ENCODE data around the gene KCNA10.

Gene KCNA10

DNA sequence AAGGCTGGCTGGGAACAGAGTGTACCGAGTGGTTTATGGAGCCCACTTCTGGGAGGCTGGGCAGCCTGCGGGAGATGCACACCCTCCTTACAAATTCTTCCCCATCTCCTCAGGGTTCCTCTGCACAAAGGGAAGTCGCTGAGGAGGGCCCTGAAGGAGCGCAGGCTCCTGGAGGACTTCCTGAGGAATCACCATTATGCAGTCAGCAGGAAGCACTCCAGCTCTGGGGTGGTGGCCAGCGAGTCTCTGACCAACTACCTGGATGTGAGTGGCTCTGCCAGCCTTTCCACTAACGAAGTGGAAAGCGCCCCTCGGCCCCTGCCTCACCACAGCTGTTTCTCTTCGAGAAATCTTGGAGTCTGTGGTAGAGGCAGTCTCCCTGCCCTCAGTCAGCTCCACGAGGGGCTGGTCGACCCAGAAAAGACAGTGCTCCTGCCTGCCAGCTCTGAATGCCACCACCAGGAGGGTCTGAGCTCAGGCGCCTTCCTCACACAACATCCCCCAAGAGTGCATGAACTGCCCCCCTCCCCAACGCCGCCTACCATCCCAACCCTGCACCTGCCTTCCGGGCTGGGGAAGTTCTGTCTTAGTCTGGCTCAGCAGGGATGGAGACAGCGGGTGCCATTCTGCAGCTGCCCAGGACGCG lies 36.2 kb downstream of the KCNA10 start:
- TF ChIP-seq, protein P1, sequence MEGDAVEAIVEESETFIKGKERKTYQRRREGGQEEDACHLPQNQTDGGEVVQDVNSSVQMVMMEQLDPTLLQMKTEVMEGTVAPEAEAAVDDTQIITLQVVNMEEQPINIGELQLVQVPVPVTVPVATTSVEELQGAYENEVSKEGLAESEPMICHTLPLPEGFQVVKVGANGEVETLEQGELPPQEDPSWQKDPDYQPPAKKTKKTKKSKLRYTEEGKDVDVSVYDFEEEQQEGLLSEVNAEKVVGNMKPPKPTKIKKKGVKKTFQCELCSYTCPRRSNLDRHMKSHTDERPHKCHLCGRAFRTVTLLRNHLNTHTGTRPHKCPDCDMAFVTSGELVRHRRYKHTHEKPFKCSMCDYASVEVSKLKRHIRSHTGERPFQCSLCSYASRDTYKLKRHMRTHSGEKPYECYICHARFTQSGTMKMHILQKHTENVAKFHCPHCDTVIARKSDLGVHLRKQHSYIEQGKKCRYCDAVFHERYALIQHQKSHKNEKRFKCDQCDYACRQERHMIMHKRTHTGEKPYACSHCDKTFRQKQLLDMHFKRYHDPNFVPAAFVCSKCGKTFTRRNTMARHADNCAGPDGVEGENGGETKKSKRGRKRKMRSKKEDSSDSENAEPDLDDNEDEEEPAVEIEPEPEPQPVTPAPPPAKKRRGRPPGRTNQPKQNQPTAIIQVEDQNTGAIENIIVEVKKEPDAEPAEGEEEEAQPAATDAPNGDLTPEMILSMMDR (IDR thresholded peaks at IDR 0.05; ENCODE audit: low read depth, low read length, missing control alignments), result no peak
- no peak overlapping the region for H3K4me3 ChIP-seq (replicated peaks; ENCODE audit: low read depth, low read length)
- no peak for DNase-seq (ENCODE audit: extremely low read depth, low read depth)

DNA sequence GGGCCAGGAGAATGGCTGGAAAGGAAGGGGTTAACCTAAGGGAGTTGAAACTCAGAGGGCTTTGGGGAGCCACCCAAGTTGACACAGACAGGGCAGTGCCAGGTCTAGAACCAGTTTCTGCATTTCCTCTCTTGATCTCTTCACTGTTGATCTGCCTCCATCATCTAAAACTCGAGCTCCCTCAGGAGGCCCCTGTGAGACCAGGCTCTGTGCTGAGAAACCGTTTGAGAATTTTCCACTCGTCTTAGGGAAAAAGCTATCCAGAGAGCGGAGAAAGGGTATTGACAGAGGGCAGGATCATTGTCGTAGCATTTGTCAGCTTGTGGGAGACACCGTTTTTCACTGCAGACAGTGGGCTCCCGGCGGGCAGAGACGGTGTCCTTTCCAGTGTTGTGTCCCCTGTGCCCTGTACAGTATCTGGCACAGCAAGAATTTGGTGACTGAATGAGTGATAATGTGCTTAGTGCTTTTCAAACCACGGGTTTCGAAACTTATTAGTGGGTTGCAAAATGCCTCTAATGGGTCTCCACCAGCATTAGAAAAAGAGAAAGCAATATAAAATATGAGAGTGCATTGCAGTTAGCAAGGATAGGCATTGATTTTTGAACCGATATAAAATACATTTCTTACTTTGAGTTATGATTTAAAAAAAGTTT lies 36.9 kb downstream of the KCNA10 start:
- no peak overlapping the region for H3K4me3 ChIP-seq (replicated peaks; ENCODE audit: low read depth, low read length)
- TF ChIP-seq, protein P1 (IDR thresholded peaks at IDR 0.05; ENCODE audit: low read depth, low read length, missing control alignments), result no peak
- DNase-seq (ENCODE audit: extremely low read depth, low read depth), result no peak

DNA sequence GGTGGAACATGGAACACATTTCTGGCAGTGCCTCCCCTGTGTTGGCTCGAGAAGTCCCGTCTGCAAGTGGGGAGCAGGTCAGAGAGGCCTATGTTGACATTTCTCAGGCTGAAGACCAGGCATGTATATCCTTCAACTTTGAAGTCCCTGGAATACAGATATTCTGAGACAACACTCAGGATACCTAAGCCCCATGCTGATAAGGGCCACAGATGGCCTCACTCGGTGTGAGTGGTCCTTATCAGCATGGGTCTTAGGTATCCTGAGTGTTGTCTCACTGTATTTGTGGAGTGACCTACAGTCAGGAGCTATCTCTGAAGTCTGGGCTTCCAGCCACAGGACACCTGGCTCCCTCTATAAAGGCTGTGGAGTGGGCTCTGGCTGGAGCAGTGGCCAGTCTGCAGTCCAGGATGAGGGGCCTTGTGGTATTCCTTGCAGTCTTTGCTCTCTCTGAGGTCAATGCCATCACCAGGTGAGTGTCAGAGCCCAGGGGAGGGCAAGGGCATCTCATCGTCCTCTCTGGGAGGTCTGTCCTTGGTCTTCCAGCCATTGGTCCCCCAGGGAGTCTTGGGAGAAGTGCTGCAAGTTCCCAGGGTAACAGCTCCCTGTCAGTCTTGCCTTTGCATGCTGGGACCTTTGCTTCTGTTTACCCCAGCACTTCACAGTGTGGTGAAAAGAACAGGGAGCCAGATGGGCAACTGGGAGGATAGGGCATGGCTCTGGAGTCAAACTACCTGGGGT lies 38.4 kb downstream of the KCNA10 start:
- DNase-seq (ENCODE audit: extremely low read depth, low read depth), result no peak
- TF ChIP-seq, protein P1 (IDR thresholded peaks at IDR 0.05; ENCODE audit: low read depth, low read length, missing control alignments), result no peak
- no peak overlapping the region for H3K4me3 ChIP-seq (replicated peaks; ENCODE audit: low read depth, low read length)

DNA sequence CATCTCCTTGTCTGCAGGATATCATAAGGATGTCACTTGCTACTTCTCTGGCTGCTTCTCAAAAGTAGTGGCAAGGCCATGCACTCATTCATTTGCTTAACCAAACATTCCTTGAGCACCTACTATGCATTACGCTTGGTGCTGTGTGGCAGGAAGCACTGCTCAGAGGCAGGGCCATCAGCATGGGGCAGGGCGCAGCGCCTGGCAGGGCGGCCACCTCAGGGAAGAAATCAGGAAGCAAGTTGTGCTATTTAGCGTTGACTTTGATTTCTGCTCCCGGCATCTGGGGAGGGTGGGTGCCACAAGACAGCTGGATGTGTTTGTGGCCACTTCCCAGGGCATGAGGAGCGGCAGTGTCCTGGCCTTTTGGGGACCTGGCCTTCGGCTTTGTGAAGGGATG lies 40.1 kb downstream of the KCNA10 start:
- no peak overlapping the region for H3K4me3 ChIP-seq (replicated peaks; ENCODE audit: low read depth, low read length)
- no peak for DNase-seq (ENCODE audit: extremely low read depth, low read depth)
- TF ChIP-seq, protein P1 (IDR thresholded peaks at IDR 0.05; ENCODE audit: low read depth, low read length, missing control alignments), result no peak

DNA sequence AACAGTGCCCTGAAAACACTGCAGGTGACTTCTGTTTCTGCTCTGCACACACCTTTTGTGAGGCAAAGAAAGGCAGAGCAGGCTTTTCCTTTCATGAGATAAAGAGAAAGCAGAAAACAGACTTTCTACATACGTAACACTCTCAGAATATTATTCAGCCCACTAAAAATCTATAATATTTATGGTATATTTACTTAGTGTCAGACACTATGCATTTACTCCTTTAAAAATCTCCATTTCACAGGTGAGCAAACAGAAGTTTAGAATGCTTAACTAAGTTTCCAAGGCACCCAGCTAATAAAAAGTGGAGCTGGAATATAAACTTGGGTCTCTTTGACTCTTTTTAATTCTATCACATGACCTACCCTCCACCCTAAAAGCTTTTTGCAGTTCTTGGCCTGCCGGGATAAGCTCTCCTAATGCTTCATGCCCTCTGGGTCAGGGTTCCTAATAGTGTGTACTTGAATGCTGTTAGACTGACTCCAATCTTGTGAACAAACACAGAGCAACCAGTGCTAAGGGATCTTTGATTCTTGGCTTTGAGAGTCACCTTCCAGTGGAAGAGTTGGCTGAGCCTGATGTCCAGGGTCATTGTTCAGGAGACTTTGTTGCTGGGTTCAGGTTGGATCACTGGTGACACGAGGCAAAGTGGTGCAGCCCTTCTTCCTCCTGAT lies 40.9 kb downstream of the KCNA10 start:
- H3K4me3 ChIP-seq (replicated peaks; ENCODE audit: low read depth, low read length), result no peak overlapping the region
- TF ChIP-seq, protein P1 (IDR thresholded peaks at IDR 0.05; ENCODE audit: low read depth, low read length, missing control alignments), result no peak
- DNase-seq (ENCODE audit: extremely low read depth, low read depth), result no peak

DNA sequence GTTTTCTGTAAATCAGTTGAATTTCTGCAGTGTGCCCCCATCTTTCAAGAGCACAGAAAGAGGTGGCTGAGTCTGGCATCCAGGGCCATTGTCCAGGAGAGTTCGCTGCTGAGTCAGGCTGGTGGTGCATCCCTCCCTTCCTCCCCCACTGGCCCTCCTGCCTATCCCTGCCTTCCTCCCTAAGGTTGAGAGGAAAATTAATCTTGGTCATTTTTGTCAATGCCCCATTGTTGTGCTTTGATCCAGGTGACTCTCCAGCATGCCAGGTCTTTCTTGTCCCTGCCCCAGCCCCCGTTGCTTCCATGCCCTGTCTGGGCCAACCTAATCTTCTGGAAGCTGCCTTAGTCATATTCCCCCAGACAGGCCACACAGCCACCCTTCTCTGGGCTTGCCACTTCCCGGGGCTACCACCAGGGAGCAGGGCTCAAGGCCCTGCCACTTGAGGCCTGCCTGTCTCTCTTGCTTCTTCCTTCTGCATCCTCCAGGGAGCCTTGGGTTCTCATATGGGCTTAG lies 41.5 kb downstream of the KCNA10 start:
- DNase-seq (ENCODE audit: extremely low read depth, low read depth), result no peak
- TF ChIP-seq, protein P1 (IDR thresholded peaks at IDR 0.05; ENCODE audit: low read depth, low read length, missing control alignments), result peak; percentile 6

More for the DNA sequence above, 41.5 kb downstream of the KCNA10 start:
- no peak overlapping the region for H3K4me3 ChIP-seq (replicated peaks; ENCODE audit: low read depth, low read length)

All from HFF-Myc (cell line).